Type B pancreatic cell (in vitro differentiated cells): ENCODE measurements around the gene PTPRO. TPM values are rescaled to one million over a fixed set of nuclear protein-coding genes. Genes with fewer than 3 reads are reported as not detected.
A peak's percentile ranks its signal among the peaks of the same experiment; 100 is the strongest.

ENCODE experiments used
- DNase-seq: peaks from one replicate; pipeline ENCODE4 v3.0.0; 2021; ENCODE audit warnings: mixed read lengths; ENCODE audit not compliant: unreplicated experiment; ENCODE audit errors: extremely low spot score
- H3K27ac Mint-ChIP-seq: 2 replicates; pipeline ENCODE4 v1.8.0; 2021; ENCODE audit warnings: mild to moderate bottlenecking, mixed read lengths
- H3K27me3 Mint-ChIP-seq: 2 replicates; pipeline ENCODE4 v1.8.0; 2021; ENCODE audit warnings: mixed read lengths
- H3K36me3 Mint-ChIP-seq: 2 replicates; pipeline ENCODE4 v1.8.0; 2021; ENCODE audit warnings: mixed read lengths
- H3K4me1 Mint-ChIP-seq: one replicate; pipeline ENCODE4 v1.8.0; 2021; ENCODE audit warnings: mixed read lengths; ENCODE audit not compliant: unreplicated experiment
- H3K4me3 Mint-ChIP-seq: 2 replicates; pipeline ENCODE4 v1.8.0; 2021; ENCODE audit warnings: mild to moderate bottlenecking, mixed read lengths
- H3K9me3 Mint-ChIP-seq: 2 replicates; pipeline ENCODE4 v1.8.0; 2021; ENCODE audit warnings: mixed read lengths
- long read RNA-seq: library from polyadenylated mRNA; unstranded; transcript quantifications from one replicate; pipeline ENCODE4 v2.0.0, GENCODE V29; 2020
- total RNA-seq: library from RNA; stranded (reverse); gene quantifications from 2 replicates; pipeline ENCODE4 v1.2.1, GENCODE V29; 2021; ENCODE audit warnings: low replicate concordance
- TF ChIP-seq, protein P1 (sequence below): fragments of 200-600 bp; sonication (generic); conservative IDR thresholded peaks from 2 replicates; pipeline ENCODE4 v1.5.0; 2021; ENCODE audit warnings: antibody characterized with exemption, mild to moderate bottlenecking

The PTPRO gene
- total RNA-seq: 7.8 and 31.8 TPM in 2 replicates
- long read RNA-seq, full-length matches to known transcripts: 25 of 88 reads
- long read RNA-seq, partial matches to known transcripts: 49 of 88 reads
- long read RNA-seq, other reads (novel, unspliced or antisense): 14 of 88 reads

DNA sequence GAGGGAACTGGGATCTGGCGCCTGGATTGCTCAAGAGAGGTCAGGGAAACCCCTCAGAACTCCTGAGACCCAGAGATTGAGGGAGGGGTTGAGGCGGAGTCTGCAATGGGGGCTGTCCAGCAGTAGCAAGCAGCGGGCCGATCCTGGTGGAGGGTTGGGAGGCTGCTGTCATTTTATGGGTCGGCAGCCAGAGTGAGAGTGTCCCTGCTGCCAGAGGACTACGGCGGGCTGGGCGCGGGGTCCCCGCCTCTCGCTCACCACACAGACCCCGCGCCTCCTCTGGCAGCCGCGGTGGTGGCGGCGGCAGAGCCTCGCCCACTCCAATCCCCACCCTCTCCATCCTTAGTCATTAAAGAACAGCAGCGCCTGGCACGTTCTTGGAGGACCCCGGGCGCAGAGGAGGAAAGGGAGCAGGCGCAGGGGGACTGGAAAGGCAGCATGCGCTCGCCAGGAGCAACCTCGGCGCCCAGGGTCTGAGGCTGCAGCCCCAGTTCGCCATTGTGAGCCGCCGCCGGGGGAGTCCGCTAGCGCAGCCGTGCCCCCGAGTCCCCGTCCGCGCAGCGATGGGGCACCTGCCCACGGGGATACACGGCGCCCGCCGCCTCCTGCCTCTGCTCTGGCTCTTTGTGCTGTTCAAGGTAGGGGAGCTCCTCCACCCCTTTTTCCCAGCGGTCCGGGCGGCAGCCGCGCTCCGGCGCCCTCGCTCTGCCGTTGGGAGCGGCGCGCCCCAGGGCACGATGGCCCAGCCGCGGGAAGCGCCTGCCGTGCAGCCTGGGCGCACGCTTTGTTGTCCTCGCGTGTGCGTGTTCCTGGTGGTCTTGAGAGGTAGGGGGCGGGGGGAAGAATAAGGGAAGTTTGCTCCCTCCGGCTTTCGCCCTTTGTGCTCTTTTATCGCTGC lies at the start of gene PTPRO:
Gene PTPRO (plus strand): TSS at position 345 of the 898 bp plus-strand sequence.
- no peak for DNase-seq
- Mint-ChIP-seq H3K27me3 (peaks cover 67% of the 10 kb centered on the region), H3K36me3 (no peaks in the 10 kb centered on the region), H3K27ac (no peak within 1 kb of the TSS), H3K9me3 (no peaks in the 10 kb centered on the region), H3K4me3 (peak within 1 kb of the TSS; percentile 81), H3K4me1 (no peaks in the 10 kb centered on the region)
- TF ChIP-seq, protein P1, sequence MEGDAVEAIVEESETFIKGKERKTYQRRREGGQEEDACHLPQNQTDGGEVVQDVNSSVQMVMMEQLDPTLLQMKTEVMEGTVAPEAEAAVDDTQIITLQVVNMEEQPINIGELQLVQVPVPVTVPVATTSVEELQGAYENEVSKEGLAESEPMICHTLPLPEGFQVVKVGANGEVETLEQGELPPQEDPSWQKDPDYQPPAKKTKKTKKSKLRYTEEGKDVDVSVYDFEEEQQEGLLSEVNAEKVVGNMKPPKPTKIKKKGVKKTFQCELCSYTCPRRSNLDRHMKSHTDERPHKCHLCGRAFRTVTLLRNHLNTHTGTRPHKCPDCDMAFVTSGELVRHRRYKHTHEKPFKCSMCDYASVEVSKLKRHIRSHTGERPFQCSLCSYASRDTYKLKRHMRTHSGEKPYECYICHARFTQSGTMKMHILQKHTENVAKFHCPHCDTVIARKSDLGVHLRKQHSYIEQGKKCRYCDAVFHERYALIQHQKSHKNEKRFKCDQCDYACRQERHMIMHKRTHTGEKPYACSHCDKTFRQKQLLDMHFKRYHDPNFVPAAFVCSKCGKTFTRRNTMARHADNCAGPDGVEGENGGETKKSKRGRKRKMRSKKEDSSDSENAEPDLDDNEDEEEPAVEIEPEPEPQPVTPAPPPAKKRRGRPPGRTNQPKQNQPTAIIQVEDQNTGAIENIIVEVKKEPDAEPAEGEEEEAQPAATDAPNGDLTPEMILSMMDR: peak; percentile 17

DNA sequence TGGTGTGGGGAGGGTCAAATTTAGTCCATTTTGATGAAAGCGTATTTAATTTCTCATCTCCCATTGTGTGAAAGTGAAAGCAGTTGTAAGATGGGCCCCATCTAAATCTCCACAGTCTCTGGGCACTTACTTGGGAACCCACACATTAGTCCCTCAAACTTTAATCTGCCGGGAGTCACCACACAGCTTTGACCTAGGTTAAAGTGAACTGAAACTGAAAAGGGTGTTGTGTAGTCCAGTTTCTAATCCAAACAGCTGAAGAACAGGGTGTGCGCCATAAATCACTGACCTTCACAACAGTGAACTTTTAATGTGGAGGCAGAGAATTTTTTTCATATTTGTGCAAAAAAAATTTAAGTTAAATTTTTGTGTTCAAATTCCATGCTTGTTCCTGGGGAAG lies 48.4 kb upstream of the PTPRO start:
- Mint-ChIP-seq H3K4me1 (peaks cover 1% of the 10 kb centered on the region), H3K27me3 (peaks cover 7% of the 10 kb centered on the region), H3K9me3 (peaks cover 2% of the 10 kb centered on the region), H3K36me3 (no peaks in the 10 kb centered on the region), H3K4me3 (no peak overlapping the region), H3K27ac (peak overlapping the region; percentile 85)
- no peak for DNase-seq
- TF ChIP-seq, protein P1: no peak

DNA sequence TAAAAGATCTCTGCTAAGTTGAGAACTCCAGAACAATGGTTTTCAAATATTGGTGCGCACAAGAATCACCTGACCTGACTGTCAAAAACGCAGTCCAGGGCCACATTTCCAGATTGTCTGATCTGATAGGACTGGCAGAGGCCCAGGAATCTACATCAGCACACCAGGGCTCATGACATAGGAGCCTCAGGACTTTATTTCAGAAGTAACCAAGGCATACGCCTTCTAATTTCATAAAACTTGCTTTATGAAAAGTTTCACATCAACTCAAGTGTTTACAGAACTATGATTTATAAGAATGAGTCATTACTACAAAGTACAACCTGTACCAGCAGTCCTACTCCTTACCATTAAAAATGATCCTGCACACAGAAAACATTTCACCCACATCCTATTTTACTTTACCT lies 47.7 kb upstream of the PTPRO start:
- DNase-seq: no peak
- Mint-ChIP-seq H3K27me3 (peaks cover 8% of the 10 kb centered on the region), H3K27ac (peak overlapping the region; percentile 85), H3K36me3 (no peaks in the 10 kb centered on the region), H3K4me3 (peak overlapping the region; percentile 25), H3K9me3 (peaks cover 4% of the 10 kb centered on the region), H3K4me1 (peaks cover 4% of the 10 kb centered on the region)
- TF ChIP-seq, protein P1: no peak

- peaks cover 4% of the 10 kb centered on the region for H3K4me1 Mint-ChIP-seq
- no peak overlapping the region for H3K27ac Mint-ChIP-seq
- DNase-seq: no peak
- peaks cover 4% of the 10 kb centered on the region for H3K9me3 Mint-ChIP-seq
- H3K36me3 Mint-ChIP-seq: no peaks in the 10 kb centered on the region
- peaks cover 8% of the 10 kb centered on the region for H3K27me3 Mint-ChIP-seq
- TF ChIP-seq, protein P1: peak; percentile 90
- no peak overlapping the region for H3K4me3 Mint-ChIP-seq
Observed at GRCh38 chr12:15276088-15276698, 46.1 kb upstream of the PTPRO start.

DNA sequence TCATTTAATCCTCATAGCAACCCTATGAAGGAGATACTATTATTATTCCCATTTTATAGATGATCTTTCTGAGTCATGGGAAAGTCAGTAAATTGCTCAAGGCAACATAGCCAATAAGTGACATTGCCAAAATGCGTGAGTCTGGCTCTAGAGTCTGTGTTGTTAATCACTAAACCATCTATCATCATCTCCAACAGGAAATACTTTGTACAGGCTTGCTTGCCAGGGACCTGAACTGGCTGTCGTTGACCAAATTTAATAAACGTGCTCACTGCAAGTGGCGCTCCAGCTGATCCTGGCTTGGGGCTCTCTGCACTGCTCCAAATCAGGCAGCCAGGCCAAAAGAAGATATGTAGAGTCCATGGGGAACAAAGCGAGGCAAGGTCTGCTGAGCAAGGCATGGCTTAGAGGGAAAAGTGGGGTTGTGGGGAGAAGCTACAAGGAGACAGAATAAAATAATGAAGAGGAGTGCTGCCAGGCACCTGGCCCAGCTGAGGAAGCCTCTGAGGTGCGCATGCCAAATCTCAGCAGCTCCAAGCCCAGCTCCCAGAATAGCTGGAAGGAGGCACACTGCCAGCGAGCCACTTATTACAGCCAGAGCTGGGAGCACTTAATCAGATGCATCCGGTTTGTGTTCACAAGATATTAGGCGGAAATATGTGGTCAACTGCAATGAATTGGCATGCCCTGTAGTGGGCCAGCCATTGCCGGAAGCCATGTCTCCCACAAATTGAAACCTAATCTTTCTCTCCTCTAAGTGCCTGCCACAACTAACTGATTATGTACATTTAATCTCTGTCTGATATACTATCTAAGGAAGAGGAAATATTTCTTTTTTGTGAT lies 43.3 kb upstream of the PTPRO start:
- Mint-ChIP-seq H3K4me3 (peak overlapping the region; percentile 44), H3K9me3 (peaks cover 4% of the 10 kb centered on the region), H3K4me1 (peaks cover 4% of the 10 kb centered on the region), H3K27ac (peak overlapping the region; percentile 34), H3K36me3 (no peaks in the 10 kb centered on the region), H3K27me3 (peaks cover 6% of the 10 kb centered on the region)
- TF ChIP-seq, protein P1: no peak
- DNase-seq: no peak
